Measurements from ENCODE around the gene CARD11.
A peak's percentile ranks its signal among the peaks of the same experiment; 100 is the strongest.

The CARD11 gene

DNA sequence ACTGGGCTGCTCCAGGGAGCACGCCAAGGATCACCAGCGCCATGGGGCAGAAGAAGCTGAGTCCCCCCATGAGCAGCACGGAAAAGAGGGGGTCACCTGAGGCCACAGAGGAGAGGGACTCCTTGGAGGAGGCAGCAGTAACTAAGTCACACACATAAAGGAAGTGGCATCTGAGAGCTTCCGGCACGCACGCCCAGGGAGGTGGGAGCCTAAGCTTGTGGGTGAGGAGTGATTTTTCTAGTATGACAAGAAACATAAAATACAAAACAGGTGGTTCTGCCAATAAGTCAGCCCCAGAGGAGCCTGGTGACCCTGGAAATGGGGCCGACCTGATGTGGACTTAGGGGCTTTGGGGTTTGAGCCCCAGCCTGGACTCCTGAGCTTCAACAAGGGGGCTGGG, 60.8 kb downstream of the CARD11 start:
- DNase-seq (ENCODE audit: low read depth, low spot score), result no peak

DNA sequence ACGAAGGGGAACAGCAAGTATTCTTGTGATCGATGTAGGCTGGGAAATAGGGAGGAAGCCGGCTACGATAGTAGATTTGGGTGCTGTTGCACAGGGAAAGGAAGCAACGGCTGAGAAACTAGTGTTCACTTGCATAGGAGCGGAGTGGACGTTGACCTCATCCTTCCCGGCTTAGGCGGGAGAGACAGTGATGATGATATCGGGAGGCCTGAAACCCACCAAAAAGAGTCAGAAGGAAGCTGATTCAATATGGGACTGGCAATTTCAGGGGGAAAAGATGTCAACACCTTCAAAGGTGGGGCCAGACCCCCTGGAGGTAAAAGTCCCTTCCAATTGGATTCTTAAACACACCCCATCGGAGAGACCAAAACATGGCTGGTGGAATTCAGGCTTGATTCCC, 61.3 kb downstream of the CARD11 start:
- DNase-seq (ENCODE audit: low read depth, low spot score), result no peak

DNA sequence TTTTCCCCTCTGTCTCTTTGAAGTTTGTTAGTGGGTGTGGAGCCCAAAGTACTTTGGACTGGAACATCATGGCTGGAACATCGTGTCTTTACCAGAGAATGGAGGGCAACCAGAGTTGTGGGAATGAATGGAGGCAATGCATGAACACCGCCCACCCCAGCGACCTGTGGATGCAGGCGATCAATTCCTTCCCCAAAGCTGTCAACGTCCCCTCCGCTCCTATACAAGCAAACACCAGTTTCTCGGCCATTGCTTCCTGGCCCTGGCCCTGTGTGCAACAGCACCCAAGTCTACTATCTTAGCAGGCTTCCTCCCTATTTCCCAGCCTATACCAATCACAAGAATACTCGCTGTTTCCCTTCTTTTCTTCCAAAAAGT, 62.6 kb downstream of the CARD11 start:
- DNase-seq (ENCODE audit: low read depth, low spot score), result no peak

DNA sequence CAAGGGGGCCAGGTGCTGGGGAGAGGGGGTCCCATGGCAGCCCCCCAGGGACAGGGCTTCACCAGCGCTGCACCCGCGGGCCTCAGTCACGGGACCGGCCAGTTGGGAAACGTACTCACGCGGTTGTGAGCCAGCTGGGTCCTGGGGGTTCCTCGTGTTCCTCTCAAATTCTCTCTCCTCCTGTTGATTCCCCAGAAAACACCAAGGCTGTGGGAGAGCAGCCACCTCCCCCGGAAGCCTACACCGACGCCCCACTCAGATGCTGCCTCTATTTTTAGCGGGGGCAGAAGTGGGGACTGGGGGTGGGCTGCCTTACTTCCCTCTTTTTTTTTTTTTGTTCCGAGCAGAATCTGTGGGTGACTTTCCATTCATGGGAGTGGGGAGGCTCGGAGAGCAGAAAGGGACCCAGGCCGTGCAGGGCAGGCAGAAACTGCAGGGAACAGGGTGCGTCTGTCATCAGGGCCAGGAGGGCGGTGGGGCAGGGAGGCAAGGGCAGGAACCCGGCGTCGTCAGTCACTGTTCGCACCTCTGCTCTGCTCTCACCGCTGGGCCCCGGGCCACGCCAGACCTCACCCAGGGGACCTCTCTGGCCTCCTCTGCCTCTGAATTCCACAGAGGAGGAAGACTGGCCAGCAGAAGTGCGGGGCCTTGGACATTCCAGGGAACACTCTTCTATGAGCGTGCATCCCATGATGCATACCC, 63.1 kb downstream of the CARD11 start:
- no peak for DNase-seq (ENCODE audit: low read depth, low spot score)

DNA sequence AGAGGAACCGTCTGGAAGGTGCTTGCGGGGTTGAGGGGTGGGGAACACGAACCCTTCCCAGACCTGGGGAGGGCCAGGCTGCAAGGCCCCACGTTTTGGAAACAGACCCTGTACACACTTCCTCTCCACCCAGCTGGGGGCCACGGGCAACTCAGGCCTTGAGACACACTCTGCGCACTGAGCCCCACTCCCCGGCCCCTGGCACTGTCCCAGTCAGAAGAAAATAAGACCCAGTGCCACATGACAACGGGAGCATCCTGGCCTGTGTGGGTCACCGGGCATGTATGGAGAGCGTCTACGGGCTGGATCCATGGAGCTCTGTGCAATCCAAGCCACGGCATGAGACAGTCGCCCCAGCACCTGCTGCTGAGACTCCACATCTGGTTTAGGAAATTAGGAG, 63.7 kb downstream of the CARD11 start:
- DNase-seq (ENCODE audit: low read depth, low spot score), result no peak

DNA sequence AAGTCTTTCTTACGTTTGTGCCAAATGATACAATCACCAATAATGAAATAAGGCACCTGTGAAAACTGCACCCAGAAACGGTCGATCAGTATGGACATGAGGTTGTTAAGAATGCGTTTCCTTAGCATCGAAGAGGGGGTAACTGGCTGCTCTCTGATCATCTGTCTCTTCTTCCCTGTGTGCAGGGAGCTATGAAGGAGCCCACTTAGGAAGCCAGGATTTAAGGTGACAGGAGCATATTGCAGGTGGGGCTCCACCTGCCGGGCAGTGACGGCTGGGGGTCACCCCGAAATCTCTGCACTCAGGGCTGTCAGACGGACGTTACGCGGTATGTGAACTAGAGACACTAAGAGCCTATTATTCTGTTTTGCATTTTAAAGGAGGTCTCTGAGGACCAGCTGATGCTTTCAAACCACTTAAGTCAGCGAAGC, 64.5 kb downstream of the CARD11 start:
- DNase-seq (ENCODE audit: low read depth, low spot score), result no peak

DNA sequence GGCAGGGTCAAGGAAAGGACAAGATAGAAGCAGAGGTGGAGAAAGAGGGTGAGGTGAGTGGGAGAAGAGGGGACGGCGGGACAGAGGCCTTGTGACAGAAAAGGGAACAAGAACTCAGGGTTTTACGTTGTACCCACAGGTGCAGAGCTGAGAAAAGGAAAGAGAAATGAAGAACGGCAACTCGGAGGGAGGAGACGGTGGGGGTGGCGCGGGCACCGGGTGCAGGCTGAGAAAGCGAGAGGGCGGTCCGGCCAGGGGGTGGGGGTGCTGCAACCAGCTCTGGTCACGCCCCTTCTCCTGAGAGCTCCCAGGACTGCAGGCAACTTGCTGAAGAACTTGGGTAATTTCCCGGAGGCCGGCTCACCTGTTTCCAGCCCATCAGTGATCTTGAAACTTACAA, 65.3 kb downstream of the CARD11 start:
- peak; percentile 12 for DNase-seq (ENCODE audit: low read depth, low spot score)

DNA sequence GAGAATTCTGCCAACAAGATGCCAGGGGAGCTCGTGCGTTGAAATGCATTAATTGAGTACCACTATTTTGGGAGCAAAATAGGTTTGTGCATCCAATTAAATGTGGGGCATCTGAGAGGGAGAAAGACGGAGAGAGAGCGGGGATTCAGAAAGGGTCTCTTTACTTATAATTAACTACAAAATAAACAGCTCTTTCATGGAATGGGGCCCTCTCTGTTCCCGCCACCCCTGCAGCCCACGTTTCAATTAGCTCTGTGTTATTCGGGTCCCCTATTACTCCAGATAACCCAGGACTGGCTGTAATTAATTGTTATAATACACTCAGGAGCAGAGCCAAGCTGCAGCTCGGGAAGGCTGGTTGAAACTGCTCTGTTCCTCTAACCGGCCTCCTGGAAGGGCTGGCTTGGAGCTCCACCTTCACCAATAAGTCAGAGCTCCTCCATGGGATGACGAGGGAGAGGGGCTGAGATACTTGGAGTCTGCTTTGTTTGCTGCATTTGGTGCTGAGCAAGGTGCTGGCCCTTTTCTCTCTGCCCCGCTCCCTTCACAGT, 67.8 kb downstream of the CARD11 start:
- DNase-seq (ENCODE audit: low read depth, low spot score), result no peak

DNA sequence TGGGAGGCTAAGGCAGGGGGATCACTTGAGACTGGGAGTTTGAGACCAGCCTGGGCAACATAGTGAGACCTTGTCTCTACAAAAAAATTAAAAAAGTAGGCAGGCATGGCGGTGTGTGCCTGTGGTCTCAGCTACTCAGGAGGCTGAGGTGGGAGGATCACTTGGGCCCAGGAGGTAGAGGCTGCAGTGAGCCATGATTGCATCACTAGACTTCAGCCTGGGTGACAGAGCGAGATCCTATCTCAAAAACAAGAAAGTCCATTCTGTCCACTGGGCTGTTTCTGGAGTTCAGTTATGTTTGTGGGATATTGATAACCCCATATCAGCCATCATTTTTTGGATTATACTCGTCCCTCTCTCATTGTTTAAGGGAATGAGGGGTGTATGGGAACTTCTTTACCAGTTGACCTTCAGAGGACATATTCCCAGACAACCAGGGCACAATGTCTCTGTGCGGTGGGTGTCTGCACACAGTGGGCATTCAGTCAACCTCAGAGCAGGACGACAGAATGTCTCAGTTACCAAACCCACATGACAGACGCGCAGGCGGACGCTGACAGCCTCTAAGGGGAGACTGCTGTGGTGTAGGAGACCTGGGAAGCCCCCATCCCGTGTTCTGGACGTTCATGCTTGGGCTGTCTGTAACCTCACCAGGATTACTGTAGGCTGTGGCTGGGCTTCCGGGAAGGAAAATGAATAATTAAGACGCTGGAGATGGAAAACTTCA, 69.4 kb downstream of the CARD11 start:
- no peak for DNase-seq (ENCODE audit: low read depth, low spot score)

DNA sequence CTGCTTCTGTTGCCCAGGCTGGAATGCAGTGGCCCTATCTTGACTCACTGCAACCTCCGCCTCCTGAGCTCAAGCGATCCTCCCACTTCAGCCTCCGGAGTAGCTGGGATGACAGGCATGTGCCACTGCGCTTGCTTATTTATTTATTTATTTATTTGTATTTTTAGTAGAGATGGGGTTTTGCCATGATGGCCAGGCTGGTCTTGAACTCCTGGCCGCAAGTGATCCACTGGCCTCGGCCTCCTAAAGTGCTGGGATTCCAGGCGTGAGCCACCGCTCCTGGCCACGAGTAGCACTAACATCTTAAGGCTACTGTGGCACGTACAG, 70.9 kb downstream of the CARD11 start:
- no peak for DNase-seq (ENCODE audit: low read depth, low spot score)

DNA sequence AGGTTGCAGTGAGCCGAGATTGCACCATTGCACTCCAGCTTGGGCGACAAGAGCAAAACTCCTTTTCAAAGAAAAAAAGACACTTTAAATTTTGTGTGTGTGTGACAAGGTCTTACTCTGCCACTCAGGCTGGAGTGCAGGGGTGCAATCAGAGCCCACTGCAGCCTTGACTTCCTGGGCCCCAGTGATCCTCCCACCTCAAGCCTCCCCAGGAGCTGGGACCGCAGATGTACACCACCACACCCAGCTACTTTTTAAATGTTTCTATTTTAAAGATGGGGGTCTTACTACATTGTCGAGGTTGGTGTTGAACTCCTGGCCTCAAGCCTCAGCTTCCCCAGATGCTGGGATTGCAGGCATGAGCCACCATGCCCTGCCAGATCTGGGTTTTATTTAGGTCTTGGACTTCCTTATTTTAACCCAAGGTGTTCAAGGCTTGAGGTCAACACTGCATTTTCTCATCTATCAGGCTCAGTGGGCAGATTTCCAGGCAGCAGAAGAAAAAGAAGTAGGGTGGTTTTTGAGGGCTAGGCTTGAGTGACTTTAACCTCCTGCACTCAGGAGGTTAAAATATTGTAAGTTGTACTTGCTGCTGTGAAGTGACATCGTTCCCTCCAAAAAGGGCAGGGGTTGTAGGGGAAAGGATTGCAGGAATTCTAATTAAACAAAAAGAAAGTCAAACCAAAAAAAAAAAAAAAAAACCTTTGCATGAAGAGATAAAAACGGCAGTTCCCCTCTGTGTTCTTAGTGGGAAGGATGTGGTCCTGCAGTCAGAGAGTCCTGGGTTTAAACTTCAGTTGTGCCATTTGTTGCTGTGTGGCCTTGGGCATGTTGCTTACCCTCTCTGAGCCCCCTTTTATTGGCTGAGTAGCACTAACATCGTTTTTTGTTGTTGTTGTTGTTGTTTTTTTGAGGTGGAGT, 71.5 kb downstream of the CARD11 start:
- DNase-seq (ENCODE audit: low read depth, low spot score), result no peak

DNA sequence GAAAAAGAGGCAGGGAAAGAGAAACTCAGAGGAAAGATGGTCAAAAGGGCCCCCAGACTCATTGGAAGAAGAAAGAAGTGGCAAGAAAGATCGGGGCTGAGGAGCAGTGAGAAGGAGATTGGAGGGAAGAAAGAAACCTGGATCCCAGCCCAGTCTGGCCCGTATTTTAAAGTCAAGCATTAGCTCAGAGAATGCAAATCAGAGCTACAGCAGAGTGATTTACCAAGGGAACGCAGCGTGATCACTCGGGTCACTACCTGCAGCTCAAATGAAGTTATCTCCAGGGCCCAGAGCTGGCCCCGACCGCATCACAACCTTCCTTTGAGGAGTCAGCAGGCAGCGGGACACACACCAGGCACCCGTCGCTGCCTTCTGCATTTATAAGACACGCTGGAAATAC, 72.8 kb downstream of the CARD11 start:
- DNase-seq (ENCODE audit: low read depth, low spot score), result peak; percentile 22

DNA sequence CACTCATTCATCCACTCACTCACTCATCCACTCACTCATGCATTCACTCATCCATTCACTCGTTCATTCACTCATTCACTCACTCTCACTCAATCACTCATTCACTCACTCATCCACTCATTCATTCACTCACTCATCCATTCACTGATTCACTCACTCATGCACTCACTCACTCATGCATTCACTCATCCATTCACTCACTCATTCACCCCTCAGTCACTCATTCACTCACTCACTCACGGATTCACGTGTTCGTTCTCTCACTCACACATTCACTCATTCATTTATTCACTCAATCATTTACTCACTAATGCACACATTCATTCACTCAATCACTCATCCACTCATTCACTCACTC, 73.4 kb downstream of the CARD11 start:
- no peak for DNase-seq (ENCODE audit: low read depth, low spot score)

DNA sequence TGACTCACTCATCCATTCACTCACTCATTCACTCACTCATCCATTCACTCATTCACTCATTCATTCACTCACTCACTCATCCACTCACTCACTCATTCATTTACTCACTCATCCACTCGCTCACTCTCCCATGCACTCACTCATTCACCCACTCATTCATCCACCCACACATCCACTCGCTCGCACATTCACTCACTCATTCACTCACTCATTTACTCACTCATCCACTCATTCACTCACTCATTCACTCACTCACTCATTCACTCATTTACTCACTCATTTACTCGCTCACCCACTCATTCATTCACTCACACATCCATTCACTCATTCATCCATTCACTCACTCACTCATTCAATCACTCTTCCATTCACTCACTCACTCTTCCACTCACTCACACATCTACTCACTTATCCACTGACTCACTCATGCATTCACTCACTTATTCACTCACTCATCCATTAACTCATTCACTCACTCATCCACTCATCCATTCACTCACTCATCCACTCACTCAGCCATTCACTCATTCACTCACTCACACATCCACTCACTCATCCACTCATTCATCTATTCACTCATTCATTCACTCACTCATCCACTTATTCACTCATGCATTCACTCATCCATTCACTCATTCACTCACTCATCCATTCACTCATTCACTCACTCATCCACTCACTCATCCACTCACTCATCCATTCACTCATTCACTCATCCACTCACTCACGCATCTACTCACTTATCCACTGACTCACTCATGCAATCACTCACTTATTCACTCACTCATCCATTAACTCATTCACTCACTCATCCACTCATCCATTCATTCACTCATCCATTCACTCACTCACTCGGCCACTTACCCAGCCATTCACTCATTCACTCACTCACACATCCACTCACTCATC, 74.0 kb downstream of the CARD11 start:
- no peak for DNase-seq (ENCODE audit: low read depth, low spot score)

DNA sequence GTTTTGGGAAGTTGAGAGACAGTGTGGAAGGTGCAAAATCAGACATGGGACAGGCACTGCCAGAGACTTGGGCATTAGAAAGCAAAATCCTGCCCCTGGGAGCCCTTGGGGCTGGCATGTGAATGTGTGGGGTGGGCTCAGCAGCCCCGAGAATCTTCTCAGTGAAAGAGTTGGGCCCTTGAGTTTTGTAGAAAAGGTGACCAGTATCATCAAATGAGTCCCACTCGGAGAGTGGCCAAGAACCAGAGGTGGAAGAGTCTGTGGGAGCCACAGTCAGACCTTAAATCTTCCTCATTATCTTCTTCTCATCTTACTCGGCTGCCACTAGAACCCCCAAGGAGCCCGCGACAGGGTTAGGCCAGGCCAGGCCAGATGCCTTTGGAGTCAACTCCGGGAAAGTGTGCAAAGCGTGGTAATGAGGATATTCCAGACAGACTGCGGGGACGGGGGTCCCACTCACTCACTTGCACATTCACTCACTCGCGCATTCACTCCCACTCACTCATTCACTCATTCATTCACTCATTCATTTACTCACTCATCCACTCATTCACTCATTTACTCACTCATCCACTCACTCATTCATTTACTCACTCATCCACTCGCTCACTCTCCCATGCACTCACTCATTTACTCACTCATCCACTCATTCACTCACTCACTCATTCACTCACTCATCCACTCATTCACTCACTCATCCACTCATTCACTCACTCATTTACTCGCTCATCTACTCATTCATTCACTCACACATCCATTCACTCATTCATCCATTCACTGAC, 74.9 kb downstream of the CARD11 start:
- no peak for DNase-seq (ENCODE audit: low read depth, low spot score)

DNA sequence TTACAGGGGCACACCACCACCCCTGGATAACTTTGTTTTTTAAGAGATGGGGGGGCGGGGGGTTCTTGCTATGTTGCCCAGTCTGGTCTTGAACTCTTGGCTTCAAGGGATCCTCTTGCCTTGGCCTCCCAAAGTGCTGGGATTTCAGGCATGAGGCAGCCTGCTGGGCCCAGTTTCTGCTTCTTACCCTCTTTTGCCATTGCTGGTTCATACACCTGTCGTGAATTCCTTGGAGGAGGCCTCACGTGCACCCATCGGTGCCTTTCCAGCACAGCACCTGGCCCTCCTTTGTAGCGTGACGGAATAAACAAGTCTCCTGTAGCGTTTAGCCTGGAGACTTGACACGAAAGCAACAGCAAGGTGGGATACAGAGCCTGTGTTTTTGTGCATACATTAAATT, 75.5 kb downstream of the CARD11 start:
- DNase-seq (ENCODE audit: low read depth, low spot score), result no peak

DNA sequence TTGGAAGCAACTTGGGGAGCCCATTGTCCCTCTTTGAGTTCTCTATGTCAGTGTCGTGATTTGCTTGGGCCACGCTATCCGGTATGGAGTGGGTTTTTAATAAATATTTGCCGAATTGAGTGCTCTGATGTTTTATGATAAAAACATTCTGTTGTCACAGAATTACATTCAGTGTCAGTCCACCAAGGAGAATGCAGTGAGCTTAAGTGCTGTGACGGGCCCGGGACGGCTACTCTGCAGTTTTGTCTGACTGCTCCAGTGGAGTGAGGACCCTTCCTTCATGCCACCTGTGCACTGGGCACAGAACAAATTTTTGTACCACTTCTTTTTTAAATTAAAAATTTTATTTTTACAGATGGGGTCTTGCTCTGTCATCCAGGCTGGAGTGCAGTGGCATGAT, 76.0 kb downstream of the CARD11 start:
- DNase-seq (ENCODE audit: low read depth, low spot score), result no peak

DNA sequence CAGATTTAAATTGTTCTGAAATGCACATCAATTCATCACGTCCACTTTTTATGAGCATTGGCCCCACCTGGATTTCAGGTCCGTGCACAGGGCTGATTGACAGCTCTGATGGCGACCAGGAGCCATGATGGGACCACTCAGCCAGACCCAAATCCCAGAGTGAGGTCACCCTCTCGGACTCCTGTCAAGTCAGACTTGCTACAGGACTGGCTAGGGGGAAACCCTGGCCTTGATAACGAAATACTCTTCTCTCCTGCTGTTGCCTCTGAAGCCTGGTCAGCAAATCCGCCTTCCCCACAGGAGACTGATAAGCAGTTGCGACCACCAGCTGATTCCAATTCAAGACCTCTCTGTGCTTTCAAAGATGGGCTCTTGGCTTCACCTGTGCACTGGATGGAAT, 76.4 kb downstream of the CARD11 start:
- DNase-seq (ENCODE audit: low read depth, low spot score), result no peak

DNA sequence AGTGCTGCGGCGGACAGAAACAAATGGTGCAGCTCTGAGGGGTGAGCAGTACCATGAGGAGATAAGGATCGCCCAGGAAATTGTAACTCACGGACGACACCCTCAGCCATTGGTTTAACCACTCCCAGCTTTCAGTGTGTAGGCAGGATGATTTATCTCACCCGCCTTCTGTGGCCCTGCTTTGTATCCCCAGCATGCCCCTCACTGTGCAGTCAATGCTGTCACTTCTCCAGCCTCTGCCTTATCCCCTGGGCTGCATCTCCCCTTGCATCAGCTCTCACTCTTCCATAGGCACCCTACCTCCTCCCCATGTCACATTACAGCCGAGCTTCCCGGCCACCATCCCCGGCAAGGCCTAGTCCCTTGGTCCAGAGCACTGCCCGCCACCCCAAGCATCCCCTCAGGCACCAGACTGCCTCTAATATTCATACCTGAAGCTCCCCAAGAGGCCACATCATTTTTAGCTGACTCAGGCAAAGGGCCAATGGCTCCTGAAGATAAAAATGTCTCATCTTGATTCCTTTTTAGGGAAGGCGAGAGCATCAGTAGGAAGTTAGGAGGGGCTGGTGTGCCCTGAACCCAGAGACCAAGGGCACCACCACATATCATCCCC, 77.1 kb downstream of the CARD11 start:
- DNase-seq (ENCODE audit: low read depth, low spot score), result no peak

DNA sequence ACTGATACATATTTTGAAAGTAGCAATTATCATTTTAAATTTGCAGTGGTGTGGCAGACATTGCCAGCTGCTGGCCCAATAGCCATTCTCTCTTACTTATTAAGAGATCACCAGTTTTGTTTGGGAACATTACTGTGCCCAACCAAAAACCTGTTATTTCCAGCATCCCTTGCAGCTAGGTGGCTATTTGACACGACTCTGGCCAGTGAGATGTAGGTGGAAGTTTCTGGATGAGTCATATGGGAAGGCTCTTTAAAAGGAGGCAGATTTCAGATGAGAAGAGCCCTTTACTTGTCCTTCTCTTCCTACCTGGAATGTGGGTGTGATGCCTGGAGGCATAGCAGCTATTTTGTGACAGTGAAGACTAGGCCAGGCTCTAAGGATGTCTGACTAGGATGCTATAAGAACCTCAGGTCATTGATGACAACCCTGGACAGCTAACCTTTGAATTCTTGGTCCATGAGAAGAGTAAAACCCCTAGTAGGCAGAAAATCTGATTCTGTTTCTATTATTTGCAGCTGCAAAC, 77.9 kb downstream of the CARD11 start:
- DNase-seq (ENCODE audit: low read depth, low spot score), result no peak
